HG03095 (cell line): ENCODE data around the gene BIRC7.
"Not testable (repeated sequence)": the region's sequence is repeated elsewhere in the genome, so short reads cannot be mapped to it uniquely, and the experiment has no call there.

Experiments used
- ATAC-seq: cut with Tn5 transposase; IDR thresholded peaks from one replicate; pipeline ENCODE4 v1.9.1; 2021; ENCODE audit warnings: moderate library complexity; ENCODE audit not compliant: unreplicated experiment

The BIRC7 gene

GRCh38 chr20:63246490-63247288, 11.0 kb downstream of the BIRC7 start:
- no peak for ATAC-seq

DNA sequence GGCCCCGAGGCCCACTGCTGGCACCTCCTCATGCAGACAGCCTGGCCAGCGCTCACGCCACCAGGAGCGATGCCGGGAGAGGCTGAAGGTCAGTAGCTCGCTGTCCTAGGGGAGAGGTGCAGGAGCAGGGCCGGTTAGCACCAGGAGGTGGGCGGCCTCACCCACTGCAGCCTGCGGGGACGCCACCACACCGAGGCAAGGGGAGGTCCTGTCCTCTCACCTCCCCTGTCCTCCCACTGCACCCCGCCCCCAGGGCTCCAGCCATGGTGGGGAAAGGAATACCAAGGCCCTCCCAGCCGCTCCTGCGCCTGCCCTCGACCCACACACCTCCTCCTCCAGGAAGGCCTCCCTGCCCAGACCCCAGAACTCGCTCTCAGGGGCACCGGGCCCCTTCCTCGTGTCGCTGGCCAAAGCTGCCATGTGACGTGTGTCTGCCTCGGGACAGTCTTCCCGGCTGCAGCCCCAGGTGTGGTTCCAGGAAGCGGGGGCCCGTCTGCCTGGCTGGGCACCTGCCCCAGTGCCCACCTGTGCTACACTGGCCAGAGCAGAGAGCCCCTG, 12.0 kb downstream of the BIRC7 start:
- ATAC-seq, result no peak

DNA sequence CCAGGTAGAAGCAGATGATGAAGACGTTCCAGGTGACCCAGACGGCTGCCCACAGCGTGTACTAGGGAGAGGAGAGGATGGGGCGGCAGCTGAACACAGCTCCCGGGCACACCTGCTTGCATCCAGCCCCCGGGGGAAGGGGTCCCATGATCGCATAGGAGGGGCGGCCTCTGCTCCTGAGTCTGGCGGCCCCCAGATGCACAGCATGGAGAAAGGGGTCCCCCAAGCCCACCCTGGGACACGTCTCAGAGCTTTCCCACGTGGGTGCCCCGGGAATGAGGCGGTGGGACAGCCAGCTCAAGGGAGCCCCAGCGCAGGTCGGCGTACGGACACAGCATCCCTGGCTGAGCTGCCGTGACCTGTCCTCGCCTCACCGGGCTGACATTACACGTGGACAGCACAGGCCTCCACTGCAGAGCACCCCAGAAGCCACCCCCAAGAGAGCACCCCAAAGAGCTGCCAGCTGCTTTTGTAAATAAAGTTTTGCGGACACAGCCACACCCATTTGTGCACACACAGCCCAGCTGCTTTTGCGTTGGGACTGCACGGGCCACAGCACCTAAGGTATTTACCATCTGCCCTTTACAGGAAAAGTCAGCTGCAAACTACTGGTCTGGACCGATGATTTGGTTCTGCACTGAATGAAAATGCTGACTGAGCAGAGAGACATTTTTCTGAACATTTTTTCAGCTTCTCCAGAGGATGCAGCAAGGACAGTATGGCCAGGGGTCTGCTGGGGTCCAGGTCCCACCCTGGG, 13.3 kb downstream of the BIRC7 start:
- ATAC-seq, result no peak

- ATAC-seq, result no peak
Observed at GRCh38 chr20:63249891-63250290, 14.2 kb downstream of the BIRC7 start.

DNA sequence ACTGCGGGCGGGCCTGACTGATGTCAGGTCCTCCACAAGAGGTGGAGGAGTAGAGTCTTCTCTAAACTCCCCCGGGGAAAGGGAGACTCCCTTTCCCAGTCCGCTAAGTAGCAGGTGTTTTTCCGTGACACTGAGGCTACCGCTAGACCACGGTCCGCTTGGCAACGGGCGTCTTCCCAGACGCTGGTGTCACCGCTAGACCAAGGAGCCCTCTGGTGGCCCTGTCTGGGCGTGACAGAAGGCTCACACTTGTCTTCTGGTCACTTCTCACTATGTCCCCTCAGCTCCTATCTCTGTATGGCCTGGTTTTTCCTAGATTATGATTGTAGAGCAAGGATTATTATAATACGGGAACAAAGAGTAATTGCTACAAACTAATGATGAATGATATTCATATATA, 15.6 kb downstream of the BIRC7 start:
- not testable (repeated sequence) for ATAC-seq

- no peak for ATAC-seq
Observed at GRCh38 chr20:63252284-63252711, 16.6 kb downstream of the BIRC7 start.

GRCh38 chr20:63253065-63253437, 17.3 kb downstream of the BIRC7 start:
- ATAC-seq, result no peak

DNA sequence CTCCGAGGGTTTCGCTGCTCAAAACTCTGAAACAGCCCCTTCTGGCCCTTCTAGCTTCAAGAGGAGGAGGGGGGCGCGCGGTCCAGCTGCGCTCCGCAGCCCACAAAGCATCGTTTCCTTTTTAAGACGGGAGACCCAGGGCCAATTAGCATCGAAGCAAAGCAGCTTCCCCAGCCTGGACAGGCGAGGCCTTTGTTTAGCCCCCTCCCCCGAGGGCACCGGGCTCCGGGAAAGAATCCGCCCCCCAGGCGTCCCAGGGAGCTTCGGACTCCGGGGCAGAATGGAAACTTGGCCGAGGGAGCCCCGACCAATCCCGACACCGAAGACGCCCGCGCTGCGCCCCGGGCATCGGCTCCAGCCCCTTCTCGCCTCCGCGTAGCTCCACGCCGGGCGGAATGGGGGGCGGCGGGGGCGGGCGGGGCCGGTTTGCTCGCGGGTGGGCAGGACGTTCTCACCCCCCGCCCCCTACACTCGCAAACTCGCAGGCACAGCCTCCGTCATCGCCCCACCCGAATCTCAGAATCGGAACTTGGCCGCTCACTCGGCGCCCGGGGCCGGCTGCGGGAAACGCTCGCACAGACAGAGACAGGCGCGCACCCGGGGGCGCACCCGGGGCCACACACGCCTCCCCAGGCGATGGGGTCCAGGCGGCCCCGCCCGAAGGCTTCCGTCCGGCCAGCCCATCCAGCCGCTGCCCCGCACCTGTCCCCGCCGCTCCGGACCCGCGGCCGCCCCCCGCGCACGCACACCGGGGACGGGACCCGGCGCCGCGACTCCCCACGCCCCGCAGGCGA, 17.9 kb downstream of the BIRC7 start:
- no peak for ATAC-seq

GRCh38 chr20:63254232-63254605, 18.5 kb downstream of the BIRC7 start, which contains the start of gene NKAIN4:
NKAIN4 (minus strand) TSS chr20:63254463; CDS start chr20:63254450, 13 bp downstream.
- no peak for ATAC-seq

GRCh38 chr20:63254606-63255384, 19.1 kb downstream of the BIRC7 start:
- no peak for ATAC-seq

DNA sequence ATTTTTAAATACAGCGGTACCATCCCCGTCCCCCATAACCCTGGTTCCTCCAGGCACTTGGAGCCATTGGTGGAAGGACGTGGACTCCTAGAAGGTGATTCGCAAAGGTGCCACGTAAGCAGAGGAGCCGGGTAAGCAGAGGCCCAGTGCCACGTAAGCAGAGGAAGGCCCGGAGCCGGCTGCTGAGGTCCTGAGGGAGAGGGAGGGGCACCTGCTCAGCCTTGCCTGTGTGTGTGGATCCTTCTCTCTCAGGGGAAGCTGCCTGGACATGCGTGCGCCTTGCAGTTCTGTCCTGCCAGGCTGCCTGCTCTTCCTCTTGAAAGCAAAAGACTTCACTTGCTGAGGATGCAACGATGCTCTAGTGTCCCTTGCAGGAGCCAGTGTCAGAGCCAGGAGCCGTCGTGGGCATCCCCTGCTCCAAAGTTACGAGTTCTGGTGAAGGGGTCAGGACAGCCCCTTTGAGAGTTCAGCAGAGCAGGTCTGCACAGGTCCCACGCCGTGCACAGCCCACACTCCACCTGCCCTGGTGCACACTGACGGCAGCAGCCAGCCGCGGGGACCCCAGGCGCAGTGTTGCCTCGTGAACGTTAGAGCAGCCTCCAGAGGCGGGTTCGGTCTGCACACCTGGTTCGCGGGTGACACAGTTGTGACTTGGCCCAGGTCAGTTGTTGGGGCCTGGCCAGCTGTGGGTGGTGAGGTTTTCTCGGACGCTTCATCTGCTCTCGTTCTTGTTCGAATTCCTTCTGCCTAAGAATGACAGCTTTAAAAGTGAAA, 20.4 kb downstream of the BIRC7 start:
- no peak for ATAC-seq

DNA sequence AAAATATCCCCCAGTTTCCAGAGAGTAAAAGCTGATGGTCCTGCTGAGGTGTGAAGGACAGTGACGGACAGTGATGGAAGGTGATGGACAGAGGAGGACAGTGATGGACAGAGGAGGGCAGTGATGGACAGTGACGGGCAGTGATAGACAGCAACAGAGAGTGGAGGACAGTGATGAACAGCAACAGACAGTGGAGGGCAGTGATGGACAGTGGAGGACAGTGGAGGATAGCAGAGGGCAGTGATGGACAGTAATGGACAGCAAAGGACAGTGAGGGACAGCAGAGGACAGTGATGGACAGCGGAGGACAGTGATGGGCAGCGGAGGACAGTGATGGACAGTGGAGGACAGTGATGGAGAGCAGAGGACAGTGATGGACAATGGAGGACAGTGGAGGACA, 21.2 kb downstream of the BIRC7 start:
- ATAC-seq, result no peak

- ATAC-seq, result no peak
Observed at GRCh38 chr20:63257629-63258028, 21.9 kb downstream of the BIRC7 start.

GRCh38 chr20:63258781-63259180, 23.1 kb downstream of the BIRC7 start:
- ATAC-seq, result no peak

GRCh38 chr20:63259734-63260460, 24.2 kb downstream of the BIRC7 start:
- ATAC-seq, result no peak

GRCh38 chr20:63260521-63260920, 24.8 kb downstream of the BIRC7 start:
- no peak for ATAC-seq

DNA sequence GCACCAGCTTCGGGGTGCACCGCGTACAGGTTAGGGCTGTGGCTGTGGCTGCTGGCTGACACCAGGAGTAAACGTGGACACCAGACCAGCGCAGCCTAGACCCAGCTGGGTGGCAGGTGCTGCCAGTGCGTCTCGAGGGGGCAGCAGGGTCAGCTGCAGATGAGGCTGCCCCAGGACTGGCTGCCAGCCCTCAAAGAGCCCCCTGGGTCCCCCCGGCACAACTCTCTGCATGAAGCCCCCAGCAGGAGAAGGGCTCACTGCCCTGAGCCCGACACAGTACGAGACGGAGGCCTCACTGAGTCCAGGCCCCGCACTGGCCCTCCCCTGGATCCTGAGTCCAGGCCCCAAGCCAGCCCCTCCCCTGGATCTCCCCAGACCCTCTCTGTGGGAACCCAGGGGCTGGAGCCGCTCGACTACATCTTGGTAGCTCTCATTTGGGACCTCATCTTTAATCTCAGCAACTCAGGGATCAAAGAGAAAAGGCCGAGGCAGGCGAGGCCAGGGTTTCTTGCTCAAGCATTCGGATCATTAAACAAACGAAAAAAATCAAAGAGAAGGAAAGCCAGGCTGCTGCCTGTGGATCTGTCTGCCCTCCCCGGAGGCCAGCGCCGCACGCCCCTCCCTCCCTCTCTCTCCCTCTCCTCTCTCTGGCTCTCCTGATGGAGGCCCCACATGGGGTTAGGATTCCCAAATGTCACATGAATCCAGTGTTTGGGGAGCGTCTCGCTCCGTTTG, 25.5 kb downstream of the BIRC7 start:
- ATAC-seq, result no peak

DNA sequence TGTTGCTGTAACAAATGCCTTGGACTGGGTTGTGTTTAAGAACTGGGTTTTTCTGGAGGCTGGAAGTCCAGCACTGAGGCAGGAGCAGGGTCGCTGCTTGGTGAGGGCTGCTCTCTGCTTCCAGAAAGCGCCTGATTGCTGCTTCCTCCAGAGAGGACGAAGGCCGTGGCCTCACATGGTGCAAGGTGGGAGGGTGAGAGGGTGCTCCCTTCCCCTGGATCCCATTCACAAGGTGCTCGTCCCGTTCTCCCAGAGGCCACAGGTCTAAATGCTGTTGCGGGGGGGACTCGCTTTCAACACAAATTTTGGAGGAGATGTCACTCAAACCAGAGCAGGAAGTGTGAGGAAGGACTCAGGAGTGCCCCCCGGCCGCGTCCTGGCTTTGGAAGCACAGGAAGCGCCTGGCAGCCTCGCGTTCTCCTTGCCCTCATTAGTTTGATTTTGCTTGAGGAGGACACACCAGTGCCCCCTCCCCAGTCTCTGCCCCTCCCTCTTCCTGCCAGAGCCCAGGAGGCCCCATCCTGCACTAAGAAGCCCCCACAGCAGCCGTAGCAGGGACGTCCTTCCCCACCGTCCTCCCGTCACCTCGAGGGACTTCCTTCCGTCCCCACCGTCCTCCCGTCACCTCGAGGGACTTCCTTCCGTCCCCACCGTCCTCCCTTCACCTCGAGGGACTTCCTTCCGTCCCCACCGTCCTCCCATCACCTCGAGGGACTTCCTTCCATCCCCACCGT, 26.3 kb downstream of the BIRC7 start:
- ATAC-seq, result no peak
